ENCODE measurements around the gene NOP10.
A peak's percentile ranks its signal among the peaks of the same experiment; 100 is the strongest.

Gene NOP10

DNA sequence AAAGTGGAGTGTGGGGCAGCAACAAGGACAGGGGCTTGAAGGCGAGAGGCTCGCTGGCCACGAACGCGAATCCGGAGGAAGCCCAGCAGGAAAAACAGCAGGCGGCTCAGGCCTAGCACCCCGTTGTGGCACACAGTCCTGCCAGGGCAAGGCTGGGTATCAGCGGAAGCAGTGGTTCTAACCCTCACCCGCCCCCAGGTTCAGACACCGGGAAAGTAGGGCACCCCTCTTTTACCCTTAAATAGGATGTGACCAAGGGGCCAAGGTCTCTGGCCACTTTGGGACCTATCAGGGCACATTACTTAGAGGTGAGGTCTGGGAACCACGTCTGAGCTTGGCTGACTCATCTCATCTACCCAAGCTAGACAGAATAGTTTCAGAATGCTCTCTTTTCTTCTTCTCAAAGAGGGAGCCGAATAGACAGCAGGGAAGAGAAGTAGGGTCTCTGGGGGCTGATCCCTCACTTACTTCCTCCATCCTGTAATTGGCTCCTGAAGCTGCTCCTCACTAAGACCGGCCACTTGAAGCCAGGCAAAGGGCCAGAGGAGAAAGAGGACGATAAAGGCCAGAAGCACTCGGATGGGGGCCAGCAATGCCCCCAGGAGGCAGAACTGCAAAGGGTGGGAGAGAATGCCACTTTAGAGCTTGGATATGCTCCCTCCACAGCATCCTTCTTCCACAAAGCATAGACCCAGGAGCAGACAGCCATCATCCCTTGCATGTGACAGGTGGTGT, 22.3 kb upstream of the NOP10 start:
- H3K27me3 ChIP-seq (ENCODE audit: insufficient read depth, insufficient read length) = no peaks in the 10 kb centered on the region
- TF ChIP-seq ZNF274 (IDR thresholded peaks at IDR 0.05; ENCODE audit: low read depth, low read length) (no peak), YY1 (IDR thresholded peaks at IDR 0.05; ENCODE audit: insufficient read depth, insufficient read length) (no peak)
- no peaks in the 10 kb centered on the region for H3K9me3 ChIP-seq (ENCODE audit: insufficient read depth, low read length)
- H3K4me3 ChIP-seq (ENCODE audit: insufficient read length, low read depth) = peak overlapping the region; percentile 77
- peaks cover 40% of the 10 kb centered on the region for H3K36me3 ChIP-seq (ENCODE audit: insufficient read depth, insufficient read length, low read length)
- DNase-seq (ENCODE audit: low read depth, low spot score) = no peak
- H3K4me1 ChIP-seq (ENCODE audit: insufficient read depth, insufficient read length) = peaks cover 8% of the 10 kb centered on the region
- peak overlapping the region; percentile 50 for H3K9ac ChIP-seq (ENCODE audit: insufficient read length, low read depth)

DNA sequence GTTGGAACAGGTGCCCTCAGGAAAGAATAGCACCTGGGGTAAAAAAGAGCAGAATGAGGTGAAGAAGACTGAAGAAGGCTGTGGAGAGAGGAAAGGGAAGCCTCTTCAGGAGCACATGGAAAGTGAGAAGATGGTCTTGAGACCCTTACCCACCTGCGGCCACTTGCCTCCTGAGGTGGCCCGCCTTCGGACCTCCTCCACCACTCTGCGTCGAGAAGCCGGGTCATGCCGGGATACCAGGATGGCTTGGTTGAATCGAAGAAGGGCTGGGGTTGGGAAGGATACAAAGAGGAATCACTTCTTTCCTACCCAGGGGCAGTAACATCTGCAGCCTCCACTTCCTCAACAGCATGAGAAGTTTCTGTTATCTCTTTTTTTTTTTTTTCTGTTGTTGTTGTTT, 21.1 kb upstream of the NOP10 start:
- Histone ChIP-seq H3K4me3 (ENCODE audit: insufficient read length, low read depth) (no peak overlapping the region), H3K36me3 (ENCODE audit: insufficient read depth, insufficient read length, low read length) (peaks cover 50% of the 10 kb centered on the region), H3K27me3 (ENCODE audit: insufficient read depth, insufficient read length) (no peaks in the 10 kb centered on the region), H3K9ac (ENCODE audit: insufficient read length, low read depth) (no peak overlapping the region), H3K4me1 (ENCODE audit: insufficient read depth, insufficient read length) (peaks cover 8% of the 10 kb centered on the region), H3K9me3 (ENCODE audit: insufficient read depth, low read length) (no peaks in the 10 kb centered on the region)
- TF ChIP-seq YY1 (IDR thresholded peaks at IDR 0.05; ENCODE audit: insufficient read depth, insufficient read length) = no peak
- DNase-seq (ENCODE audit: low read depth, low spot score) = no peak

DNA sequence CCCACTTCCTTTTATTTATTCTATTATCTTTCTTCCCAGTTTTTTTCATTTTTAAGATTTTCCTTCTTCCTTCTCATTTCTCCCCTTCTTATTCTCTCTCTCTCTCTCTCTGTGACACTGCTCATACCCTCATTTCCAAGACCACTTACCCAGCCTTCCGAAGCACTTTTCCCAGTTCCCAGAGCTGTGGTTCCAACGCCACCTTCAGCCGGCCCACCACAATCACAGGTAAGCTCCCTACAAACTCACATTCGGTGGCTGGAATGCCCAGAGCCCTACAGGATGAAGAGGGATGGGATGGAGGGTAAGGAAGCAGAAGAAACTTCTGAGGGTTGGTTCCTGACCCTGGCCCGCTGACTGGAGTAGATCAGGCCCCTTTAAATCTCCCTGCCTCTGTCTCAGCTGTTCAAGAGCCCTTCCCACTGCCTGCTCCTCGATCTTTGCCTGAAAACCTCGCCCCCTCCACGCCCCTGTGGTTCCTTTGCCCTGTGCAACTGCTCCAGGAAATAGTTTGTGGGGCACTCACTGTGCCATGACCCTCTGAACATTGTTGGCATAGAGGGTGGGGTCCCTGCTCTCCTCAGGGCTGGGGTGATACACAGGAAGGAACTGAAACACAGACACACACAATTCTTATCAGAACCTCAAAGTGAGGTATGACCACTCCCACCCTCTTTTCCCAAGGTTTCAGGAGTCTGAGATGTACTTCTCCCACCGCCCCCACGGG, 19.3 kb upstream of the NOP10 start:
- H3K4me1 ChIP-seq (ENCODE audit: insufficient read depth, insufficient read length) = peaks cover 10% of the 10 kb centered on the region
- no peaks in the 10 kb centered on the region for H3K9me3 ChIP-seq (ENCODE audit: insufficient read depth, low read length)
- H3K9ac ChIP-seq (ENCODE audit: insufficient read length, low read depth) = no peak overlapping the region
- no peaks in the 10 kb centered on the region for H3K27me3 ChIP-seq (ENCODE audit: insufficient read depth, insufficient read length)
- peaks cover 67% of the 10 kb centered on the region for H3K36me3 ChIP-seq (ENCODE audit: insufficient read depth, insufficient read length, low read length)
- no peak for DNase-seq (ENCODE audit: low read depth, low spot score)
- TF ChIP-seq ZNF274 (IDR thresholded peaks at IDR 0.05; ENCODE audit: low read depth, low read length) (no peak), YY1 (IDR thresholded peaks at IDR 0.05; ENCODE audit: insufficient read depth, insufficient read length) (no peak), SUZ12 (IDR thresholded peaks at IDR 0.05; ENCODE audit: extremely low read depth, insufficient read depth, insufficient read length) (no peak)
- no peak overlapping the region for H3K4me3 ChIP-seq (ENCODE audit: insufficient read length, low read depth)

DNA sequence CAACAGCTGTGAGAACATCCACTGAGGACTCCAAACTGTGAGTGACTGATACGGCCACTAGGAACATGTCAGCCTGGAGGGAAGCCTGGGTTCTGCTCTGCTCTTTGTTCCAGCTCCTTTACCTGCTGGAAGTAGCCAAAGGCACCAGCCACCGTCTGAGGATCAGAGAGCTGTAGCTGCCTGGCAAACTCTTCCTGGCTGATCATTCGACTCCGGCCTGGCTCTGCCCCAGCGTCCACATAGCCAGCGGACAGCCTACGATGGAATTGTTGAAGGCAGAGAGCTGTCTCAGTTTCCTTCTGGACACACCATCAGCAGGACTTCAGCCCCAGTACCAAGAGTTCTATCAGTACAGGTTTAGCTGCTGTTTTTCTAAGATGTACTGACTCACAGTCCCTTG, 18.3 kb upstream of the NOP10 start:
- Histone ChIP-seq H3K9me3 (ENCODE audit: insufficient read depth, low read length) (no peaks in the 10 kb centered on the region), H3K9ac (ENCODE audit: insufficient read length, low read depth) (no peak overlapping the region), H3K27me3 (ENCODE audit: insufficient read depth, insufficient read length) (no peaks in the 10 kb centered on the region), H3K36me3 (ENCODE audit: insufficient read depth, insufficient read length, low read length) (peaks cover 75% of the 10 kb centered on the region), H3K4me1 (ENCODE audit: insufficient read depth, insufficient read length) (peaks cover 10% of the 10 kb centered on the region), H3K4me3 (ENCODE audit: insufficient read length, low read depth) (no peak overlapping the region)
- TF ChIP-seq SUZ12 (IDR thresholded peaks at IDR 0.05; ENCODE audit: extremely low read depth, insufficient read depth, insufficient read length) = no peak
- no peak for TF ChIP-seq ZNF274 (IDR thresholded peaks at IDR 0.05; ENCODE audit: low read depth, low read length)
- TF ChIP-seq YY1 (IDR thresholded peaks at IDR 0.05; ENCODE audit: insufficient read depth, insufficient read length) = no peak
- no peak for DNase-seq (ENCODE audit: low read depth, low spot score)

DNA sequence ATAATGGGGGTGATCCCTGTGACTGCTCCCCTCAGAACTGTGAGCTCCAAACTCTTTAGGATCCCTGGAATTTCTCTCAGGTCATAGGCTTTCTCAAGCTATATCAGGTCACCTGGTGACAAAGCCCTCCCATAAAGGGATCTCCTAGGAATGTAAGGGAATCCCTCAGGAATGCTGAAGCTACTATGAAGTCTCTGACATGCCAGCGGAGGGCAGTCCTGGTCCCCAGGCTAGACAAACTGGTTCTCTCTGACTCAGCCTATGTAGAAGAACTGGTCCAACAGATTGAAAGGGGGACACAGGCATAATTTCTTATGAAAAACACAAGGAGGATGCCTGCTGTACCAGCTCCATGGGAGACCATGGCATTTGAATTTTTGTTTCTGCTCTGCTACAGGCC, 17.4 kb upstream of the NOP10 start:
- TF ChIP-seq SUZ12 (IDR thresholded peaks at IDR 0.05; ENCODE audit: extremely low read depth, insufficient read depth, insufficient read length) = no peak
- TF ChIP-seq ZNF274 (IDR thresholded peaks at IDR 0.05; ENCODE audit: low read depth, low read length) = no peak
- H3K4me3 ChIP-seq (ENCODE audit: insufficient read length, low read depth) = no peak overlapping the region
- DNase-seq (ENCODE audit: low read depth, low spot score) = no peak

DNA sequence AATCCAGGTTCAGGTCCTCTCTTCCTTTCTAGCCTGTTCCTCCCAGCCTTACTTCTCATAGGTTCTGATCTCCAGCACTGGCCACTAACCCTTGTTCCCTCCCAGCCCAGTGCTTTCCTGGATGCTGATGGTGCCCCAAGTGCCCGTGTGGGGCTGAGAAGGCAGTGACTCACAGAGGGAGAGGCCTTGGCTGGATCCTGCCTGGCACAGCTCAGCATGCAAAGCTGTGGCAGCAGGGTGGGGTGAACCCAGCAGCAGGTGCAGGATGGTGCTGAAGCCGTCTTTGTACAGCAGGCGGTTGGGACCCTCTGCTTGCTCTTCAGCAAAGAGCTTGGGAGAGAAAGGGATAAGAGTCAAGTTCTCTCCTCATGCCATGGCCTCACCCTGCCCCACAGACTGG, 16.5 kb upstream of the NOP10 start:
- no peaks in the 10 kb centered on the region for H3K27me3 ChIP-seq (ENCODE audit: insufficient read depth, insufficient read length)
- H3K36me3 ChIP-seq (ENCODE audit: insufficient read depth, insufficient read length, low read length) = peaks cover 84% of the 10 kb centered on the region
- H3K9ac ChIP-seq (ENCODE audit: insufficient read length, low read depth) = no peak overlapping the region
- no peak for DNase-seq (ENCODE audit: low read depth, low spot score)
- TF ChIP-seq ZNF274 (IDR thresholded peaks at IDR 0.05; ENCODE audit: low read depth, low read length) (no peak), YY1 (IDR thresholded peaks at IDR 0.05; ENCODE audit: insufficient read depth, insufficient read length) (no peak), SUZ12 (IDR thresholded peaks at IDR 0.05; ENCODE audit: extremely low read depth, insufficient read depth, insufficient read length) (no peak)
- H3K9me3 ChIP-seq (ENCODE audit: insufficient read depth, low read length) = no peaks in the 10 kb centered on the region
- peaks cover 2% of the 10 kb centered on the region for H3K4me1 ChIP-seq (ENCODE audit: insufficient read depth, insufficient read length)
- H3K4me3 ChIP-seq (ENCODE audit: insufficient read length, low read depth) = no peak overlapping the region

More for the DNA sequence above, 17.4 kb upstream of the NOP10 start:
- no peaks in the 10 kb centered on the region for H3K9me3 ChIP-seq (ENCODE audit: insufficient read depth, low read length)
- peaks cover 83% of the 10 kb centered on the region for H3K36me3 ChIP-seq (ENCODE audit: insufficient read depth, insufficient read length, low read length)
- H3K4me1 ChIP-seq (ENCODE audit: insufficient read depth, insufficient read length) = peaks cover 4% of the 10 kb centered on the region
- no peaks in the 10 kb centered on the region for H3K27me3 ChIP-seq (ENCODE audit: insufficient read depth, insufficient read length)
- H3K9ac ChIP-seq (ENCODE audit: insufficient read length, low read depth) = no peak overlapping the region

DNA sequence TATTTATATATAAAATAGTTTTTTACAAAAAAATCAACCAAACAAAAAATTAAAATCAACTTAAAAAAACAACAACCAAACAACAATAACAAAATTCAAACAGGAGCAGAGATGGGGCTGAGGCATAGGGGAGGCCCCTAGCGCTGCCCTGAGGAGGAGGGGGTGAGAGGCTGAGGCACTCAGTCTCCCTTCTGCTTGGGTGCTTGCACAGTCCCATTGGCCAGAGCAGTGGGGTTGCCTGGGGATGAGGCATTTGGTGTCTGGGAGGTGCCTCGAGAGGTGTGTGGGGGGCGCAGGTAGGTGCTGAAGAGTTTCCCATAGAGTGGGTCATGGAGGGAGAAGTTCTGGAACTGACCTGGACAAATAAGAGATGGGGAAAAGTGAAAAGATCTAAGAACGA, 16.0 kb upstream of the NOP10 start:
- no peak overlapping the region for H3K9ac ChIP-seq (ENCODE audit: insufficient read length, low read depth)
- no peak for DNase-seq (ENCODE audit: low read depth, low spot score)
- H3K4me3 ChIP-seq (ENCODE audit: insufficient read length, low read depth) = no peak overlapping the region
- TF ChIP-seq ZNF274 (IDR thresholded peaks at IDR 0.05; ENCODE audit: low read depth, low read length) = no peak
- TF ChIP-seq SUZ12 (IDR thresholded peaks at IDR 0.05; ENCODE audit: extremely low read depth, insufficient read depth, insufficient read length) = no peak
- no peak for TF ChIP-seq YY1 (IDR thresholded peaks at IDR 0.05; ENCODE audit: insufficient read depth, insufficient read length)
- no peaks in the 10 kb centered on the region for H3K27me3 ChIP-seq (ENCODE audit: insufficient read depth, insufficient read length)
- no peaks in the 10 kb centered on the region for H3K9me3 ChIP-seq (ENCODE audit: insufficient read depth, low read length)
- H3K36me3 ChIP-seq (ENCODE audit: insufficient read depth, insufficient read length, low read length) = peaks cover 83% of the 10 kb centered on the region
- H3K4me1 ChIP-seq (ENCODE audit: insufficient read depth, insufficient read length) = peaks cover 2% of the 10 kb centered on the region

Measured in NT2/D1 (cell line).